Thyroid gland (tissue), 4 donors: ENCODE results near the gene EXOC6.

Experiments
- POLR2A ChIP-seq, 2 donors: fragments of 450-650 bp; IDR thresholded peaks; one replicate each; pipeline ENCODE4 v1.6.1; 2017; ENCODE audit warnings: antibody characterized with exemption in 2 of 2, mild to moderate bottlenecking in 2 of 2, moderate library complexity in 1 of 2
- TF ChIP-seq, protein P1 (sequence below), 6 experiments: fragments of 200-600 bp in 3 of 6; fragments of 450-650 bp in 3 of 6; sonication (generic) in 3 of 6; IDR thresholded peaks; one replicate each; pipeline ENCODE4 v1.5.1; 2016 to 2019; ENCODE audit warnings: antibody characterized with exemption in 6 of 6, mild to moderate bottlenecking in 2 of 6, inconsistent platforms in 1 of 6, moderate library complexity in 1 of 6

DNA sequence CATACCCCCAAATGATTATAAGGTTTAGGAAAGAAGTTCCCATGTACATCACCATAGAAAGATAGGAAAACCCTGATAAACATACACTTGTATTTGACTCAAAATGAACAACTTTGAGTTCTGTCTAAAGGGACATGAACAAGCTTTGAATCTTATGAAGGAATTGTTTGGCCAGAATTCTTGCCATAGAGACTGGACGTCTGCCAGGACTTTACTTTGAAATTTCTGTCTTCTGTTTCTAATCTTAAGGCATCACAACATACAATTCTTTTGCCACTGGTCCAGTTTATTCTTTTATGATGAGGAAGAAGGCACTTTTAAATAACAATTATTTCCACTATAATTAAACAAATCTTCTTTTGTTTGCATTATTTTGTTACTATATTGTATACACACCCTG is 186.1 kb downstream of the EXOC6 start:
- TF ChIP-seq, protein P1, sequence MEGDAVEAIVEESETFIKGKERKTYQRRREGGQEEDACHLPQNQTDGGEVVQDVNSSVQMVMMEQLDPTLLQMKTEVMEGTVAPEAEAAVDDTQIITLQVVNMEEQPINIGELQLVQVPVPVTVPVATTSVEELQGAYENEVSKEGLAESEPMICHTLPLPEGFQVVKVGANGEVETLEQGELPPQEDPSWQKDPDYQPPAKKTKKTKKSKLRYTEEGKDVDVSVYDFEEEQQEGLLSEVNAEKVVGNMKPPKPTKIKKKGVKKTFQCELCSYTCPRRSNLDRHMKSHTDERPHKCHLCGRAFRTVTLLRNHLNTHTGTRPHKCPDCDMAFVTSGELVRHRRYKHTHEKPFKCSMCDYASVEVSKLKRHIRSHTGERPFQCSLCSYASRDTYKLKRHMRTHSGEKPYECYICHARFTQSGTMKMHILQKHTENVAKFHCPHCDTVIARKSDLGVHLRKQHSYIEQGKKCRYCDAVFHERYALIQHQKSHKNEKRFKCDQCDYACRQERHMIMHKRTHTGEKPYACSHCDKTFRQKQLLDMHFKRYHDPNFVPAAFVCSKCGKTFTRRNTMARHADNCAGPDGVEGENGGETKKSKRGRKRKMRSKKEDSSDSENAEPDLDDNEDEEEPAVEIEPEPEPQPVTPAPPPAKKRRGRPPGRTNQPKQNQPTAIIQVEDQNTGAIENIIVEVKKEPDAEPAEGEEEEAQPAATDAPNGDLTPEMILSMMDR (IDR thresholded peaks at IDR 0.05), result no peak
- TF ChIP-seq POLR2A (IDR thresholded peaks at IDR 0.05), result no peak
